Measurements from ENCODE around the gene GTF2H4. TPM values are rescaled to one million over a fixed set of nuclear protein-coding genes. Genes with fewer than 3 reads are reported as not detected.
"Not testable (repeated sequence)": the region's sequence is repeated elsewhere in the genome, so short reads cannot be mapped to it uniquely, and the experiment has no call there.

The GTF2H4 gene
- total and polyA plus RNA-seq, 5 donors = 10.6 to 29.7 (median 14.1) TPM

DNA sequence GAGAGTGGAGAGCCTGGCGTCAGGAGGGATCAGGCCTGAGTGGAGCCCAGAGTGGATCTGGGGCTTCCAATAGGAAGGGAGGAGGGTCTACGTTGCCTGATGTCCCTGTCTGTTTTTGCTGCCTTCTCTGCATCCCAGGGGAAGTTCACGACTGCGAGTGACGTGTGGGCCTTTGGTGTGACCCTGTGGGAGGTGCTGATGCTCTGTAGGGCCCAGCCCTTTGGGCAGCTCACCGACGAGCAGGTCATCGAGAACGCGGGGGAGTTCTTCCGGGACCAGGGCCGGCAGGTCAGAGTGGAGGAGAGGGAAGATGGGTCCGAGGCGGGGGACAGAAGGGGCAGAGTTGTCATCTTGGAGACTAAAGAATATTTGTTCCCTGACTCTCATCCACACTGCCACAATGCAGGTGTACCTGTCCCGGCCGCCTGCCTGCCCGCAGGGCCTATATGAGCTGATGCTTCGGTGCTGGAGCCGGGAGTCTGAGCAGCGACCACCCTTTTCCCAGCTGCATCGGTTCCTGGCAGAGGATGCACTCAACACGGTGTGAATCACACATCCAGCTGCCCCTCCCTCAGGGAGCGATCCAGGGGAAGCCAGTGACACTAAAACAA lies 9.2 kb upstream of the GTF2H4 start:
- intact Hi-C loops (cut with DNase I) = no loop called here
- Histone ChIP-seq H3K27me3 (ENCODE audit: control insufficient read depth, insufficient read depth) (no peaks in the 10 kb centered on the region), H3K27ac (ENCODE audit: low read length) (no peak overlapping the region), H3K9me3 (ENCODE audit: control insufficient read depth, low read length) (no peaks in the 10 kb centered on the region), H3K4me3 (ENCODE audit: low read length) (no peak overlapping the region), H3K4me1 (ENCODE audit: control insufficient read depth, insufficient read depth, low read length) (no peaks in the 10 kb centered on the region)
- ATAC-seq (no peak), DNase-seq (peak in 2 of 3 donors; percentile 44 to 51)
- WGBS = 76% methylated on average over 23 of the region's 23 CpGs

DNA sequence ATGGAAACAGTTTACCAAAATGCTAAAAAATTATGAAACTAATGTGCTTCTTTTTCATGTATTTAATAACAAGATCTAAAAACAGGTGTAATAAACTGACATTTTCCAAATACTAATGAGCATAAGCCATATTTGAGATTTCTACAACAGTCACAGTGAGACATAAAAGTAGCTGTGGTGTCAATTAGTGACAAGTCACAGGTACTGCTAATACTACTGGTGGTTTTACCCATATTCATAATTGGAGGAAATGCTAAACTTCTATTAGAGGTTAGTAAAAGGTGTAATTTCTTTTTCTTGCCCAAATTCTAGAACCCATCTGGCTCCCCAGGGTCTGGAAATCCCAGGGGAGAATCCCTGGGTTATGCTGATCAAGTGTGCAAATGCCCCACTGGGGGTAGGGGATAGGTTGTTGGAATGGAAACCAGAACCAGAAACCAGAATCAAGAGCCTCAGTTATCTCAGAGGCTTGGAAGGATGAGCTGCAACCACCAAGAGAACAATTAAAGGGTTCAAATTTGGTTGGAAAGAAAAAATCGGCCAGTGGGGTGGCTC lies 7.1 kb upstream of the GTF2H4 start:
- H3K27ac ChIP-seq (ENCODE audit: low read length) = no peak overlapping the region
- DNase-seq (no peak), ATAC-seq (no peak)
- no peaks in the 10 kb centered on the region for H3K4me1 ChIP-seq (ENCODE audit: control insufficient read depth, insufficient read depth, low read length)
- no peaks in the 10 kb centered on the region for H3K27me3 ChIP-seq (ENCODE audit: control insufficient read depth, insufficient read depth)
- H3K4me3 ChIP-seq (ENCODE audit: low read length) = no peak overlapping the region
- 77% methylated on average over 1 of the region's 1 CpG for WGBS
- intact Hi-C loops (cut with DNase I) = no loop called here
- no peaks in the 10 kb centered on the region for H3K9me3 ChIP-seq (ENCODE audit: control insufficient read depth, low read length)

DNA sequence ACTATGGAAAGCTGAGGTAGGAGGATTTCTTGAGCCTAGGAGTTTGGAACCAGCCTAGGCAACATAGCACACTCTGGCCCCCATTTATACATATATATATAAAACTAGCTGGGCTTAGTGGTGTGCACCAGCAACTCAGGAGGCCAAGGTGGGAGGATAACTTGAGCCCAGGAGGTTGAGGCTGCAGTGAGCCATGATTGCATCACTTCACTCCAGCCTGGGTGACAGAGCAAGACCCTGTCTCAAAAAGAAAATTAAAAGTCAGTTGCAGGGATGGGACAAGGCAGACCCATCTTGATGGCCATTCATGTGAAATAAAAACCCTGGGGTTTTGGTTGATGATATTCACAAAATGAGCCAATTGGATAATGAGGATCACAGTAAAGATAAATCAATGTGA lies 6.6 kb upstream of the GTF2H4 start:
- Histone ChIP-seq H3K9me3 (ENCODE audit: control insufficient read depth, low read length) (no peaks in the 10 kb centered on the region), H3K27ac (ENCODE audit: low read length) (no peak overlapping the region), H3K4me1 (ENCODE audit: control insufficient read depth, insufficient read depth, low read length) (no peaks in the 10 kb centered on the region), H3K4me3 (ENCODE audit: low read length) (no peak overlapping the region), H3K27me3 (ENCODE audit: control insufficient read depth, insufficient read depth) (no peaks in the 10 kb centered on the region)
- DNase-seq (no peak), ATAC-seq (no peak)
- intact Hi-C loops (cut with DNase I) = no loop called here

DNA sequence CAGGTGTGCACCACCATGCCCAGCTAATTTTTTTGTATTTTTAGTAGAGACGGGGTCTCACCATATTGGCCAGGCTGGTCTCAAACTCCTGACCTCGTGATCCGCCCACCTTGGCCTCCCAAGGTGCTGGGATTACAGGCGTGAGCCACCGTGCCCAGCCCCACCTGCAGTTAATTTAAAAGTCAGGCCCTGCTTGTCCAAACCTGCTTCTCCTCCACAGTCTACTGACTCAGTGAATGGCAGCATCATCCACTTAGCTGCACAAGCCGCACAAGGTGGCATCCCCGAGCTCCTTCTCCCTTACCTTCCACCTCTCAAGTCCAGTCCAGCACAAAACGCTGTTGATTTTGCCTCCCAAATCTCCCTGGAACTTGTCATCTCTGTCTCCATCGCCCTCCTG lies 5.8 kb upstream of the GTF2H4 start:
- H3K9me3 ChIP-seq (ENCODE audit: control insufficient read depth, low read length); intact Hi-C loops (cut with DNase I); DNase-seq; H3K4me1 ChIP-seq (ENCODE audit: control insufficient read depth, insufficient read depth, low read length); ATAC-seq; H3K27me3 ChIP-seq (ENCODE audit: control insufficient read depth, insufficient read depth); H3K4me3 ChIP-seq (ENCODE audit: low read length); H3K27ac ChIP-seq (ENCODE audit: low read length): not testable (repeated sequence)
- 75% methylated on average over 9 of the region's 9 CpGs for WGBS

DNA sequence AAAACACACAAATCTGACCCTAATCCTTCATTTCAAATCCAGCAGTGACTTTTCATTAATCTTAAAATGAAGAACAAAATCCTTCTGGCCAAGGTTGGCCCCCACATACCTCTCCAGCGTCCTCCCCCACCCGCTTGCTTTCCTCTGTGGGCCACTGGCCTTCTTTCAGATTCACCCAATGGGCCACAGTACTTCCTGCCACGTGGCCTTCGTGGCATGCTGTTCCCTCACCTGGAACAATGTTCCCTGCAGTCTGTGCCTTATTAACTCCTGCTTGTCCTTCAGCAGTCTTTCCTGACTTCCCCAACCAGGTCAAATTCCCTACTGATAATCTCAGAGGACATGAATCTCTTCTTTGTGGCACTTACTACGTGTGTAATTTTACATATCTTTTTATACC lies 5.3 kb upstream of the GTF2H4 start:
- H3K4me3 ChIP-seq (ENCODE audit: low read length) = no peak overlapping the region
- ATAC-seq = no peak
- 50% methylated on average over 5 of the region's 5 CpGs for WGBS
- H3K27ac ChIP-seq (ENCODE audit: low read length) = no peak overlapping the region
- no peaks in the 10 kb centered on the region for H3K4me1 ChIP-seq (ENCODE audit: control insufficient read depth, insufficient read depth, low read length)
- H3K9me3 ChIP-seq (ENCODE audit: control insufficient read depth, low read length) = no peaks in the 10 kb centered on the region
- H3K27me3 ChIP-seq (ENCODE audit: control insufficient read depth, insufficient read depth) = no peaks in the 10 kb centered on the region
- DNase-seq = no peak
- intact Hi-C loops (cut with DNase I) = no loop called here

DNA sequence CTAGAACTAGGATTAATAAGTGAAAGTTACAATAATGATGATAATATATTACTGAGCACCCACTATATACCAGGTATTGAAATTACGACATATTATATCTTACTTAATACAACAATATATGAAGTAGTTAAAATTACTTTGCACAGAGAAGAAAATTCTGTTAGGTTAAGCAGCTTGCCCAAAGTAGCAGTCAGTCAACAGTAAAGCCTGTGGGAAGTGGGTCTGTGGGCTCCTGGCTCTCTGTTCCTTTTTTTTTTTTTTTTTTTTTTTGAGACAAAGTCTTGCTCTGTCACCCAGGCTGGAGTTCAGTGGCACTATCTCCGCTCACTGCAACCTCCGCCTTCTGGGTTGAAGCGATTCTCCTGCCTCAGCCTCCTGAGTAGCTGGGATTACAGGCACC lies 4.8 kb upstream of the GTF2H4 start:
- H3K9me3 ChIP-seq (ENCODE audit: control insufficient read depth, low read length) = no peaks in the 10 kb centered on the region
- H3K4me1 ChIP-seq (ENCODE audit: control insufficient read depth, insufficient read depth, low read length) = peaks cover under 1% of the 10 kb centered on the region
- intact Hi-C loops (cut with DNase I) = no loop called here
- DNase-seq (no peak), ATAC-seq (no peak)
- no peak overlapping the region for H3K4me3 ChIP-seq (ENCODE audit: low read length)
- WGBS = 92% methylated on average over 4 of the region's 4 CpGs
- H3K27me3 ChIP-seq (ENCODE audit: control insufficient read depth, insufficient read depth) = no peaks in the 10 kb centered on the region
- no peak overlapping the region for H3K27ac ChIP-seq (ENCODE audit: low read length)

DNA sequence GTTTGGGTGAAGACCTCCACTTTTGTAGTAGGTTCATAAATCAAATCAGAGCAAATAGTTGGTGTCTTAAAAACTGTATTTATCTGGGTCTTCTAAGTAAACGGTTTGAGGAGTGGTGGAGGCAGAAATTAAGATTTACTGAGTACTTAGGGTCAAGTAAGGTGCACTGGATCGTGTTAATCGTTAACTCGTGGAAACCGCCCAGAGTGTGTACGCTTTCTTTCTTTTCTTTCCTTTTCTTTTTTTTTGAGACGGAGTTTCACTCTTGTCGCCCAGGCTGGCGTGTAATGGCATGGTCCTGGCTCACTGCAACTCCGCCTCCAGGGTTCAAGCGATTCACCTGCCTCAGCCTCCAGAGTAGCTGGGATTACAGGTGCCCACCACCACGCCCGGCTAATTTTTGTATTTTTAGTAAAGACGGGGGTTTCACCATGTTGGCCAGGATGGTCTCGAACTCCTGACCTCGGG lies 683 bp upstream of the GTF2H4 start:
- H3K4me3 ChIP-seq (ENCODE audit: low read length) = peak overlapping the region; percentile 45
- H3K27me3 ChIP-seq (ENCODE audit: control insufficient read depth, insufficient read depth); H3K4me1 ChIP-seq (ENCODE audit: control insufficient read depth, insufficient read depth, low read length); DNase-seq; ATAC-seq; intact Hi-C loops (cut with DNase I); H3K9me3 ChIP-seq (ENCODE audit: control insufficient read depth, low read length); H3K27ac ChIP-seq (ENCODE audit: low read length): not testable (repeated sequence)
- WGBS = 54% methylated on average over 16 of the region's 16 CpGs

DNA sequence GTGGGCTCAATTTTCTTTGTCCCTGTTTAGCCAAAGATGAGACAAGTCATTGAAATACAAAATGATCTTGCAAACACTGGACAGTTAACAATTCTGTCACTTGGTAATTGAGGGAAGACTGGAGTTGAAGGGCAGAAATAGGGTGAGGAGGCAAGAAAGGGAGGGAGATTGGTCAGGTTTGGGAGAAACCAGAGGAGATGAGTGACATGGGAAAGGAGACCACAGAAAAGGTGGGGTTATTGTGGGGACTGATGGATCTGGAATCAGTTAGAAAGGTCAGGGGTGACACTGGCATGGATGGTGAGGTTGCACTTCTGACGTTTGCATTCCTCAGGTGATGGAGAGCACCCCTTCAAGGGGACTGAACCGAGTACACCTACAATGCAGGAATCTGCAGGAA lies 693 bp downstream of the GTF2H4 start:
- peaks cover 8% of the 10 kb centered on the region for H3K4me1 ChIP-seq (ENCODE audit: control insufficient read depth, insufficient read depth, low read length)
- H3K27me3 ChIP-seq (ENCODE audit: control insufficient read depth, insufficient read depth) = no peaks in the 10 kb centered on the region
- ATAC-seq (no peak), DNase-seq (no peak)
- 30% methylated on average over 2 of the region's 2 CpGs for WGBS
- intact Hi-C loops (cut with DNase I) = no loop called here
- no peaks in the 10 kb centered on the region for H3K9me3 ChIP-seq (ENCODE audit: control insufficient read depth, low read length)
- peak overlapping the region; percentile 99 for H3K4me3 ChIP-seq (ENCODE audit: low read length)
- no peak overlapping the region for H3K27ac ChIP-seq (ENCODE audit: low read length)

DNA sequence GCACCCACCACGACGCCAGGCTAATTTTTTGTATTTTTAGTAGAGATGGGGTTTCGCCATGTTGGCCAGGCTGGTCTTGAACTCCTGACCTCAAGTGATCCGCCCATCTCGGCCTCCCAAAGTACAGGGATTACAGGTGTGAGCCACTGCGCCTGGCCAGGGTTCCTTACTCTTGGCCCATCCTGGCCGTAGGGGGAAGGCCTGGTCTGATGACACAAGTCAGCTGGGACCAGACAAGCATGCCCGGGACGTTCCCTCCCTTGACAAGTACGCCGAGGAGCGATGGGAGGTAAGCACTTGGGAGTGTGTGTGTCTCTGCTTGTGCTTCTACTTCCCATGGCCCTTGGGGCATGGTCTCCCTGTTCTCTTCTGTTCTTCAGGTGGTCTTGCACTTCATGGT lies 2.5 kb downstream of the GTF2H4 start:
- intact Hi-C loops (cut with DNase I) = loop anchor here in 2 of 4 donors (10.0 kb wide), 2 partner anchors 164 to 166 kb away; partner anchors contain the start of genes FLOT1 (in 1 of the 2) and IER3 (in 1 of the 2)
- 92% methylated on average over 12 of the region's 12 CpGs for WGBS
- peak in 1 of 3 donors; percentile 38 for DNase-seq
- H3K4me1 ChIP-seq (ENCODE audit: control insufficient read depth, insufficient read depth, low read length); H3K9me3 ChIP-seq (ENCODE audit: control insufficient read depth, low read length); ATAC-seq; H3K27ac ChIP-seq (ENCODE audit: low read length); H3K4me3 ChIP-seq (ENCODE audit: low read length); H3K27me3 ChIP-seq (ENCODE audit: control insufficient read depth, insufficient read depth): not testable (repeated sequence)

DNA sequence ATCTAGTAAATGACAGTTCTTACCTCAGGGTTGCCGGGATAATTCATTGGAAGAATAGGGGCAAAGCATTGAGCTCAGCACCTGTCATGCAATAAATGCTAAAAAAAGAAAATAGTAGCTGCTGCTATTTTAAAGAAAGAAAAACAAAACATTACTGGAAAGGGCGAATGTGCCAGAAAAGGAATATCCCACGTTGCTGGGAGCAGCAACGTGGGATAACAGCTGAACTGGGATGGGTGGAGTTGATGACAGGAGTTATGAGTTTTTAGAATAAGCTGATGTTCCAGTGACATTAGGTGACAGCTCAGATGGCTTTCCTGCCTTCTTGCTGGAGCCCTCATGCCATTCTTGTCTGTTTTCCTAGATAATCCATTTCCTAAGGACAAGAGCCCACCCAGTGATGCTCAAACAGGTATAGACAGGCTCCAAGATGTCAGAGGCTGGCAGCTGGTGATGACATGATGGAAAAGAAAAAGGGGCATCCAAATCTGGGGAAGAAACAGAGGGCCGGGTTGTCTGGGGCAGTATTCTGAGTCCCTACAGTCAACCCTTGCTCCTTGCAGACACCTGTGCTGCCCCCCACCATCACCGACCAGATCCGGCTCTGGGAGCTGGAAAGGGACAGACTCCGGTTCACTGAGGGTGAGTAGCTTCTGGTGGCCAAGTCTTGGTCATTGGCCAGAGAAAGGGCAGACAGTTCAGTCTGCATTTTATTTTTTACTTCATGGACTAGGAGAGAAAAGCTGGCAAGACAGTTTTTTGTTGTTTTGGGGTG lies 4.9 kb downstream of the GTF2H4 start:
- WGBS = 78% methylated on average over 8 of the region's 8 CpGs
- Histone ChIP-seq H3K9me3 (ENCODE audit: control insufficient read depth, low read length) (no peaks in the 10 kb centered on the region), H3K4me1 (ENCODE audit: control insufficient read depth, insufficient read depth, low read length) (peaks cover 10% of the 10 kb centered on the region), H3K4me3 (ENCODE audit: low read length) (no peak overlapping the region), H3K27ac (ENCODE audit: low read length) (no peak overlapping the region), H3K27me3 (ENCODE audit: control insufficient read depth, insufficient read depth) (no peaks in the 10 kb centered on the region)
- intact Hi-C loops (cut with DNase I) = loop anchor here in 2 of 4 donors (10.0 kb wide), 2 partner anchors 162 to 168 kb away; partner anchors contain the start of genes FLOT1 (in 1 of the 2) and IER3 (in 1 of the 2)
- ATAC-seq (no peak), DNase-seq (peak in 1 of 3 donors; percentile 49)

DNA sequence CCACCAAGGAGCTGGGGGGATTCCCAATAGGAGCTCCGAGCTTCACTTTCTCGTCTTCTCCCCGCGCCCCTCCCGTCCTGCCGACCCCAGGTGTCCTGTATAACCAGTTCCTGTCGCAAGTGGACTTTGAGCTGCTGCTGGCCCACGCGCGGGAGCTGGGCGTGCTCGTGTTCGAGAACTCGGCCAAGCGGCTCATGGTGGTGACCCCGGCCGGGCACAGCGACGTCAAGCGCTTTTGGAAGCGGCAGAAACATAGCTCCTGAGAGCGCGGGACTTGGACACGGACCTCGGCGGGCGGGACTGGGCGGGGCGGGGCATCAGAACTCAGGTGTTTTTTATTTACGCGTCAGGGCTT lies 5.7 kb downstream of the GTF2H4 start:
- Histone ChIP-seq H3K27me3 (ENCODE audit: control insufficient read depth, insufficient read depth) (no peaks in the 10 kb centered on the region), H3K4me1 (ENCODE audit: control insufficient read depth, insufficient read depth, low read length) (peaks cover 5% of the 10 kb centered on the region), H3K4me3 (ENCODE audit: low read length) (peak overlapping the region; percentile 37), H3K9me3 (ENCODE audit: control insufficient read depth, low read length) (no peaks in the 10 kb centered on the region), H3K27ac (ENCODE audit: low read length) (peak overlapping the region; percentile 71)
- 5% methylated on average over 31 of the region's 31 CpGs for WGBS
- intact Hi-C loops (cut with DNase I) = loop anchor here in 3 of 4 donors (2.0 to 10.0 kb wide), 3 partner anchors 155 to 169 kb away; partner anchors contain the start of genes FLOT1 (in 1 of the 3) and IER3 (in 1 of the 3)
- peak; percentile 55 to 56 for ATAC-seq
- DNase-seq = no peak
